GM18519 (cell line): Measurements from ENCODE around the gene C2orf92.
"Not testable (repeated sequence)": the region's sequence is repeated elsewhere in the genome, so short reads cannot be mapped to it uniquely, and the experiment has no call there.

Experiments used
- ATAC-seq: cut with Tn5 transposase; IDR thresholded peaks from one replicate; pipeline ENCODE4 v1.9.1; 2021; ENCODE audit warnings: mild to moderate bottlenecking, moderate library complexity; ENCODE audit not compliant: unreplicated experiment, low FRiP score

C2orf92 gene

GRCh38 chr2:97688062-97688827, 18.7 kb downstream of the C2orf92 start:
- no peak for ATAC-seq

- ATAC-seq: no peak
Measured at GRCh38 chr2:97691166-97691565, 21.7 kb downstream of the C2orf92 start.

GRCh38 chr2:97693476-97693875, 24.0 kb downstream of the C2orf92 start:
- ATAC-seq: no peak

DNA sequence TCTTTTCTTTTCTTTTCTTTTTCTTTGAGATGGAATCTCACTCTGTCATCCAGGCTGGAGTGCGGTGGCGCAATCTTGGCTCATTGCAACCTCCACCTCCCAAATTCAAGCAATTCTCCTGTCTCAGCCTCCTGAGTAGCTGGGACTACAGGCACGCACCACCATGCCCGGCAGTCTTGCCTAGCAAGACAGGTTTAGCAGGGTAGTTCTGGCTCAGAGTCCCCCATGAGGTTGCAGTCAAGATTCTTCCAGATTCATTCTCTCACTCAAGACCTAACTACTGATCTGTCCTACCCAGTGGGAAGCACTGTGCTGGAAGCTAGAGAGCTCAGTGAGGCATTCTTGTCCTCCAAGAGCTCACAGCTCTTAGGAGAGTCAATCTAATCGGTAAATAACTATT, 26.2 kb downstream of the C2orf92 start:
- ATAC-seq: no peak

GRCh38 chr2:97697252-97698235, 28.0 kb downstream of the C2orf92 start:
- ATAC-seq: no peak

GRCh38 chr2:97698530-97698929, 29.0 kb downstream of the C2orf92 start:
- no peak for ATAC-seq

DNA sequence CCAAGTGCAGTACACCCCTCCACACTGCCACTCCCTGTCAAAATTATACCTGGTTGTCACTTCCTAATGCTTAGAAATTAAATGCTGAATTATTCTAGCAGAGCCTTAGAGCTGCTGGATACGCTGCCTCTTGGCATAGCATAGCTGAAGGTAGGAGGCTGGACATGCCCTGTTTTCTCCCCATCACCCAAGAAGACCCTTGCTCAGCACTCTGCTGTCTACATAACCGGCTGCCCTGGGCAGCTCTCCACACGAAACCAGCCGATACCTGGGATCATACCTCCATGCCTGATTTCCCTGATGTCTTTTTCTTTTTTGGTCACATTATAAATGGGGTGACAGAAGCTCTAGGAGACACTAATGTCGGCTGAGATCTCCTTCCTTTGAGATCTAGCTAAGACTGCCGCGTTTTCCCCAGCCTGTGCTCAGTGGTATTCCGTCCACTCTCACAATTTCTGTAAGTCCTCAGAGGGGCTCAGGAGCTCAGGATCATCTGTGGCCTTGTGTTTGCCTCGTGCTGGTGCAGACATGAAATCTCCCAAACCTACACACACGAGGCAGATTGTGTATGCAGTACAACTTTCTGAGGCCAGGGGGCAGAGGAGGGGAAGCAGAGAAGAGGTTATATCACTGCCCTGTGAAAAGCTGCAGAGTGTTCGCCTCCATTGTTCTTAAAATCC, 30.4 kb downstream of the C2orf92 start:
- ATAC-seq: peak; percentile 51

DNA sequence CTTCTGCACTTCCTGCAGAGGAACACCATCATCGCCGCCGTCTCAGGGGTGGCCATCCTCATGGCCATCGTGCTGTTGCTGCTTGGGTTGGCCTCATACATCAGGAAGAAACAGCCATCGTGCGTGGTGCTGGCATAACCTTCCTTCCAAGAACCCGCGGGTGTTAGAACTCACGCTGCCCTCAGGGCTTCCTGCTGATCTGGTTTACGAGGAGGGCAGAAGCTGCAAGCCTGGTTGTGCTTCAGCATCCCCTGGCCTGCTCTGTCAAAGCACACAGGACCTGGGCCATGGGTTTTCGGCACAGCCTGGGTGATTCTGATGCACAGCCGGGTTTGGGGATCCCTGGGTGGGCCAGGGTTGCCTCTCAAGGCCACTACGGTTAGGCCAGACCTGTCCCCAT, 31.7 kb downstream of the C2orf92 start:
- ATAC-seq: no peak

DNA sequence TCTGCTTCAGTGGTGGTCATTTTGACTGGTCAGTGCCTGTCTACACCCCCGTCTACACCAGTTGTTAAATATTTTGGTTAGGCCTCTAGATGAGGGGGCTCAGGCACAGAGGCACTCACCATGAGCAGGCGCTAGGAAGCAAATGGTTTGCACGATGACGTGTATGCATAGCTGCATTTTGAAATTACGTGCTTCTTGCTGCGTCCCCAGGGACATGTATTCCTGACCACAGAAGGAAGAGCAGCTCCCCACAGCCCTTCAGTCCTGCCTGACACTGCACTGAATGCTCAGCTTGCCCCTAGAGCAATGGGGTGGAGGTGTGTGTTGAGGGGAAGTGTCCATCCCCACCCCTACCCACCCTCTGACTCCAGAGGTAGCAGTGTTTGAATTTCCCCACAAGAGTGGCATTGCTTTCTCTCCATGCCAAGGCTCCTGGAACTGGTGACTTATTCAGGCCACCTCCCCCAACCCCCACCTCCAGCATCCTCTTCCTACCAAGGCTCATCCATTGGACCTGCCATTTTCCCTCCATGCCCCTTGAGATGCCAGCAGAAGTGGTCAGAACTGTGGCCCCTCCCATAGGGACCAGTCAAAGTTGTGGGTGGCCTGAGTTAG, 32.4 kb downstream of the C2orf92 start:
- no peak for ATAC-seq

DNA sequence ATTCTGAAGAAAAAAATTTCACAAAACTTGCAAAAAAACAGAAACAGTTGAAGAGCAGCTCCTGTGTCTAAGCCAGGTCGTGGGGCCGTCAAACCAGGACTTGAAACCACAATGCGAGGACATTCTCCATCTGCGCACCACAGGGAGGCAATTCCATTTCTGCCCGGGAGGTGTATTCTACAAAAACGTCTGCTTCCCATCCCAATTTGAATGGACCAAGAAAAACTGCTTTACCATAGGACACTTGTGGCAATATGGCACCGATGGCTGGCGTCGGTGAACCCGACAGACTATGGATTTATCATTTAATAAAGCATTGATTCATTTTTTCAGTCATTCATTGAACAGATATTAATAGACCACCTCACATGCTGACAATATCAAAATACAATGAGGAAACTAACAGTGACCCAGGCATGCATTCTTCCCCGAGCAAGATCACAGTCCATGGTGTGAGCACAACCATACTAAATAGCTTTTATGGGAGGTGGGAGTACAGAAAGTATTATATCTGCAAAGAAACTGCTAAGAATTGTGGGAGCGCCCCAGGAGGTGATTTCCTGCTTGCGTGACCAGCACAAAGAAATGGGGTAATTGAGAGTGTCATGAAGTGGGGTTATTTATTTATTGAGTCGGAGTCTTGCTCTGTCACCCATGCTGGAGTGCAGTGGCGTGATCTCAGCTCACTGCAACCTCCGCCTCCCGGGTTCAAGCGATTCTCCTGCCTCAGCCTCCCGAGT, 33.4 kb downstream of the C2orf92 start:
- ATAC-seq: no peak

DNA sequence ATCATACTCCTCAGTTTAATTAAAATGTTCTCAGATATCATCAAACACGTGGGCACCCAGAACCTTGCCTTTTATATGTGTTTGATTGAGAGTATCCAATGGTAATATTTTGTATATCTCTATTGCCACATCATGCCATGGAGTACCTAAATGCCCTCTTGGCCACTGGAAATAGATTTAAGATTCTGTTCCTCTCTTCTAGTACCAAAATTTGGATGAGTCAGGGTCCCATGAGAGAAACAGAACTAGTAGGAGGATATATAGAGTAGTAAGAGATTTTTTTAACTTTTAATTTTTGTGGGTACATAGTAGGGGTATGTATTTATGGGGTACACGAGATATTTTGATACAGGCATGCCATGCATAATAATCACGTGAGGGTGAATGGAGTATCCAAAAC, 34.2 kb downstream of the C2orf92 start:
- ATAC-seq: no peak

DNA sequence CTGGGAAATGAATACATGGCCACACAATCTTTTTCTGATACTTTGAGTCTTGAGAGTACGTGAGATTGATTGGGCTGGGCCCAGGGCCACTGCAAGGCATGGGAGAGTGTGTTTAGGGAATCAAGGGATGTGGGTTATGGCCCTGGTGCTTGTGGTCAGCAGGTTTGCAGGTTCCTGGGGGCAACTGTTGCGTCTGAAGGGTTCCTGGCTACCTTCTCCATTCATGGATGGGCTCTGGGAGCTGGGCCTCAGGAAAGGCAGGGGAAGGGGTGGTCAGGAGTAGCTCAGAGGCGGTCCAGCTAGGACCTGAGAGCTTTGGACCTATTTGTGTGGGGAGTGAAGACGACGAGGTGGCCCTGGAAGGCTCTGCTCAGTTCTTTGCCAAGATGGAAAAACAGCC, 35.5 kb downstream of the C2orf92 start:
- ATAC-seq: no peak

DNA sequence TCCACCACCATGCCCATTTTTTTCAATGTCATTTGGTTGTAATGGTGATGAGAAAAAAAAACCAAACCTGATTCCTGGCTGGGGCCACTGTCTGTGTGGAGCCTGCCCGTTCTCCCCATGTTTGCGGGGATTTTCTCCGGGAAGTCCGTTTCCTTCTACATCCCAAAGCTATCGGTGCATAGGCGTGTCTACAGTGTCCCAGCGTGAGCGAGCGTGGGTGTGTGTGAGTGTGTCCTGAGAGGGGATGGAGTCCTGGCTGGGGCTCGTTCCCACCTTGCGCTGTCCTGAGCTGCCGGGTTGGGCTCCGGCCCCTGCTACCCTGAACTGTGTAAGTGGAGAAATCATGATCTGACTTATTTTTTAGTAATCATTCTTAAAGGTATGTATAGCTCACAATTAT, 36.6 kb downstream of the C2orf92 start:
- no peak for ATAC-seq

- ATAC-seq: no peak
Measured at GRCh38 chr2:97706708-97707345, 37.3 kb downstream of the C2orf92 start.

DNA sequence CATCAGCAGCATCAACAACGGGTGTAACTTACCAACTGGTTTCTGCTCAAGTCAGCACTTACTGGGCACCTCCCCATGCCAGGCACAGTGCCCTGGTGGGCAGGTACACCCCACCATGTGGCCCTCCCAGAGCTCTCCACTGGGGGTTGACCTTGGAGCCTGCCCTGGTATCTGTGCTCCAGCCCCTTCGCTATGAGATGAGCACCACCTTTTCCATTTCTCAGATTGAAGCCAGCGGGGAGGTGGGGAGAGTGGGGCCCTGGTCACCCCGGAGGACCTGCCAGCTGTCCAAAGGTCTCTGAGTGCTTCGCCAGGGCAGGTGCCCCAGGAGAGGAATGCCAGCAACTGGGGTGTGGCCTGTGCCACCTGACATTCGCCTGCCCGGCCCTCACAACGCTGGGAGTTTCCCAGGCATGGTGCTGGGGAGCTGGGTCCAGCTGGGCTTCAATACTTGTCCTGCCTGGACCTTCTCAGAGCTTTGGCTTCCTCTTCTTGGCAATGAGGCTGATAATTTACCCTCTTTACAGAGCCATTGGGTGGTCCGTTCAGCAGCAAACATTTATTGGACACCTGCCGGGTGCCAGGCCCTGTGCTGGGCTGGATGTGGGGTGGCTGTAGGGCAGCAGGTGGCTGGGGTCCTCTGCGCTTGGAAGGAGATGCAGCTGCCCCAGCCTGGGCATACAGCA, 38.0 kb downstream of the C2orf92 start:
- ATAC-seq: no peak

GRCh38 chr2:97708048-97708380, 38.5 kb downstream of the C2orf92 start:
- no peak for ATAC-seq

DNA sequence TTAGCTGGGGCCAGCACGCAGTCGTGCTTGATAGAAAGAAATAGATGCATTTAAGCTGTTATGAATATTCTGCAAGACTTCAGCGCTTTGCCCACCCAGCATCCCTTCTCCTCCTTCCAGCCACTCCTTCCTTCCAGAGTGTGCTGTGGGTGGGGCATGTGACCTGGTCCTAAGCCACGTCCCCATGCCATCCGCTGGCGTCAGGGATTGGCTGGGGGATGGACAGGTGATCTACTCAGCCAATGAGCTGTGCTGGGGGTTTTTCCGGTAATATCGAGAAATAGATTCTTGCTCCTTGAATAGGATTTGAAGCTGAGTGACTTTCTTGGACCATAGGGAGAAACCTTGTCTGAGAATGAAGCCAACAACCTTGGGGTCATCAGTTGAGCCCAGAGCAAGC, 39.1 kb downstream of the C2orf92 start:
- no peak for ATAC-seq

- ATAC-seq: no peak
Measured at GRCh38 chr2:97711394-97711711, 41.8 kb downstream of the C2orf92 start.

DNA sequence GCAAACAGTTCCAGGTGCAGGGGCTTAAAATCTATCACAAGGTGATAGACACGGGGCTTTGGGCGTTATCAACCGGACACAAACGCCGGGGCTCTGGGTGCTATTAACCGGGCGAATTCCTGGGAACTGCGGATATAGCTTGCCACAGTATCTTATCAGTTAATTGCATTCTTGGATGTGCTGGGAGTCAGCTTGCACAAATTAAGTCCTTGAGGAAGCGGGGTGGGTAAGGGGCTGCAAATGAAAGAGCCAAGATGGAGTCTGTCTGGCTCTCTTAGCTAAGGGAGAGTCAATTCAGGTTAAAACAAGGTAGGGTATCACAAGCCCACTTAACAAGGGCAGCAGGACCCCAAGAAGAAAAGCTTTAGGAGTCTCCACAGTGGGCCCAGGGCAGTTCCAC, 42.7 kb downstream of the C2orf92 start:
- ATAC-seq: not testable (repeated sequence)
